ENCODE data around the gene ARAP1.

GRCh38 chr11:72652873-72653630, 99.2 kb downstream of the ARAP1 start:
- TF ChIP-seq, protein P1, sequence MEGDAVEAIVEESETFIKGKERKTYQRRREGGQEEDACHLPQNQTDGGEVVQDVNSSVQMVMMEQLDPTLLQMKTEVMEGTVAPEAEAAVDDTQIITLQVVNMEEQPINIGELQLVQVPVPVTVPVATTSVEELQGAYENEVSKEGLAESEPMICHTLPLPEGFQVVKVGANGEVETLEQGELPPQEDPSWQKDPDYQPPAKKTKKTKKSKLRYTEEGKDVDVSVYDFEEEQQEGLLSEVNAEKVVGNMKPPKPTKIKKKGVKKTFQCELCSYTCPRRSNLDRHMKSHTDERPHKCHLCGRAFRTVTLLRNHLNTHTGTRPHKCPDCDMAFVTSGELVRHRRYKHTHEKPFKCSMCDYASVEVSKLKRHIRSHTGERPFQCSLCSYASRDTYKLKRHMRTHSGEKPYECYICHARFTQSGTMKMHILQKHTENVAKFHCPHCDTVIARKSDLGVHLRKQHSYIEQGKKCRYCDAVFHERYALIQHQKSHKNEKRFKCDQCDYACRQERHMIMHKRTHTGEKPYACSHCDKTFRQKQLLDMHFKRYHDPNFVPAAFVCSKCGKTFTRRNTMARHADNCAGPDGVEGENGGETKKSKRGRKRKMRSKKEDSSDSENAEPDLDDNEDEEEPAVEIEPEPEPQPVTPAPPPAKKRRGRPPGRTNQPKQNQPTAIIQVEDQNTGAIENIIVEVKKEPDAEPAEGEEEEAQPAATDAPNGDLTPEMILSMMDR (conservative IDR thresholded peaks at IDR 0.05; ENCODE audit: low read depth, low read length) = no peak
- TF ChIP-seq EZH2 (IDR thresholded peaks at IDR 0.05; ENCODE audit: borderline replicate concordance, low read depth, low read length, poor library complexity, severe bottlenecking) = no peak

Measured in A673 (cell line).